SK-N-SH (cell line): ENCODE results near the gene MBNL2. TPM values are rescaled to one million over a fixed set of nuclear protein-coding genes. Genes with fewer than 3 reads are reported as not detected.

ENCODE experiments used
- CTCF ChIA-PET: fragments of 300-600, 350-600 bp; formaldehyde crosslinking; extraction: SDS; loops from one replicate; lab custom pipeline; 2021; lab: Yijun Ruan, JAX
- POLR2A ChIA-PET: fragments of 350-600 bp; sonication (Branson Sonifier 250); formaldehyde crosslinking; extraction: SDS; loops from one replicate; lab custom pipeline; 2020; ENCODE audit warnings: antibody characterized with exemption, inconsistent platforms; lab: Yijun Ruan, JAX
- DNase-seq: peaks from one replicate; pipeline ENCODE4 v3.0.0; 2012
- H2AFZ ChIP-seq: fragments of 200-600 bp; sonication (generic); 2 replicates; pipeline ENCODE4 v1.8.1; 2016; ENCODE audit warnings: antibody characterized with exemption, mild to moderate bottlenecking, low read depth
- H3F3A ChIP-seq: fragments of 200-600 bp; sonication (generic); replicated peaks from 2 replicates; pipeline ENCODE3; 2016; ENCODE audit warnings: antibody characterized with exemption, mild to moderate bottlenecking; ENCODE audit not compliant: insufficient read depth
- H3K27ac ChIP-seq, 2 experiments: fragments of 200-500 bp in 1 of 2; fragments of 200-600 bp in 1 of 2; sonication (Bioruptor generic) in 1 of 2; sonication (generic), shearing (Covaris generic) in 1 of 2; 2 replicates each; pipeline versions ENCODE4 v1.5.1 to v1.6.1; 2014 to 2016; ENCODE audit warnings: low read depth in 2 of 2, inconsistent platforms in 1 of 2, low read length in 1 of 2, mild to moderate bottlenecking in 1 of 2, mixed read lengths in 1 of 2
- H3K27me3 ChIP-seq: fragments of 200-600 bp; sonication (generic), shearing (Covaris generic); 2 replicates; pipeline ENCODE4 v1.6.1; 2016; ENCODE audit warnings: mixed run types; ENCODE audit not compliant: insufficient read depth
- H3K36me3 ChIP-seq, 2 experiments: fragments of 200-500 bp in 1 of 2; fragments of 200-600 bp in 1 of 2; sonication (Bioruptor generic) in 1 of 2; sonication (generic) in 1 of 2; replicated peaks in 1 of 2; 2 replicates each; pipeline versions ENCODE3 to v1.5.1; 2014 to 2016; ENCODE audit warnings: low read length in 1 of 2, mild to moderate bottlenecking in 1 of 2; ENCODE audit not compliant: insufficient read depth in 2 of 2, control insufficient read depth in 1 of 2
- H3K4me1 ChIP-seq, 2 experiments: fragments of 200-500 bp in 1 of 2; fragments of 200-600 bp in 1 of 2; sonication (Bioruptor generic) in 1 of 2; sonication (generic), shearing (Covaris generic) in 1 of 2; 2 replicates each; pipeline versions ENCODE4 v1.5.1 to v1.6.1; 2014 to 2016; ENCODE audit warnings: low read depth in 1 of 2, low read length in 1 of 2, mixed run types in 1 of 2; ENCODE audit not compliant: insufficient read depth in 2 of 2, control insufficient read depth in 1 of 2
- H3K4me2 ChIP-seq: fragments of 200-600 bp; sonication (generic), shearing (Covaris generic); 2 replicates; pipeline ENCODE4 v1.6.1; 2017; ENCODE audit warnings: mixed run types
- H3K4me3 ChIP-seq, 2 experiments: fragments of 200-500 bp in 1 of 2; fragments of 200-600 bp in 1 of 2; sonication (Bioruptor generic) in 1 of 2; sonication (generic), shearing (Covaris generic) in 1 of 2; 2 replicates each; pipeline versions ENCODE4 v1.5.1 to v1.8.1; 2014 to 2016; ENCODE audit warnings: low read depth in 2 of 2, inconsistent platforms in 1 of 2, low read length in 1 of 2, mild to moderate bottlenecking in 1 of 2, mixed read lengths in 1 of 2, moderate library complexity in 1 of 2
- H3K79me2 ChIP-seq: fragments of 200-600 bp; sonication (generic); 2 replicates; pipeline ENCODE4 v1.8.1; 2017; ENCODE audit warnings: mild to moderate bottlenecking; ENCODE audit not compliant: insufficient read depth
- H3K9ac ChIP-seq: fragments of 200-600 bp; sonication (generic); 2 replicates; pipeline ENCODE4 v1.6.1; 2017; ENCODE audit warnings: mixed run types
- H3K9me2 ChIP-seq: fragments of 200-600 bp; sonication (generic); 2 replicates; pipeline ENCODE4 v1.6.1; 2017; ENCODE audit warnings: mixed run types
- H3K9me3 ChIP-seq: fragments of 200-600 bp; sonication (generic); 2 replicates; pipeline ENCODE4 v1.6.1; 2017; ENCODE audit warnings: mixed run types, mild to moderate bottlenecking, moderate library complexity
- H4K20me1 ChIP-seq: fragments of 200-600 bp; sonication (generic); 2 replicates; pipeline ENCODE4 v1.6.1; 2017; ENCODE audit warnings: mild to moderate bottlenecking, mixed run types; ENCODE audit not compliant: insufficient read depth
- FOSL2 ChIP-seq: IDR thresholded peaks from 2 replicates; pipeline ENCODE4 v1.4.0; 2012; ENCODE audit warnings: low read depth, mild to moderate bottlenecking, moderate library complexity, borderline replicate concordance
- FOXM1 ChIP-seq: IDR thresholded peaks from 2 replicates; pipeline ENCODE4 v1.4.0; 2012; ENCODE audit warnings: low read depth, mild to moderate bottlenecking
- GABPA ChIP-seq: IDR thresholded peaks from 2 replicates; pipeline ENCODE4 v1.4.0; 2012; ENCODE audit warnings: low read depth, mild to moderate bottlenecking
- IRF3 ChIP-seq: fragments of 150-350 bp; IDR thresholded peaks from 2 replicates; pipeline ENCODE4 v1.6.1; 2016; ENCODE audit warnings: mild to moderate bottlenecking, low read depth, low read length
- MXI1 ChIP-seq: IDR thresholded peaks from 2 replicates; pipeline ENCODE4 v1.6.1; 2012; ENCODE audit warnings: mild to moderate bottlenecking, low read depth, low read length, improper control_type of control experiment
- NRF1 ChIP-seq: IDR thresholded peaks from 2 replicates; pipeline ENCODE4 v1.6.1; 2012; ENCODE audit warnings: low read depth, mild to moderate bottlenecking, low read length
- REST ChIP-seq: IDR thresholded peaks from 2 replicates; pipeline ENCODE4 v1.6.1; 2012; ENCODE audit warnings: mild to moderate bottlenecking, low read depth, low read length, moderate library complexity
- SIN3A ChIP-seq: IDR thresholded peaks from 2 replicates; pipeline ENCODE4 v1.6.1; 2012; ENCODE audit warnings: low read depth, mild to moderate bottlenecking, low read length, moderate library complexity, borderline replicate concordance
- TAF1 ChIP-seq: IDR thresholded peaks from 2 replicates; pipeline ENCODE4 v1.6.1; 2012; ENCODE audit warnings: low read depth, mild to moderate bottlenecking, low read length, moderate library complexity, borderline replicate concordance
- TEAD4 ChIP-seq: IDR thresholded peaks from 2 replicates; pipeline ENCODE4 v1.4.0; 2012; ENCODE audit warnings: mild to moderate bottlenecking, borderline replicate concordance; ENCODE audit not compliant: insufficient read depth
- WGBS: methylation state at CpG from one replicate; pipeline ENCODE4 v1.1.6; 2017; ENCODE audit warnings: low lambda C conversion rate; 5-methylcytosine and 5-hydroxymethylcytosine counted together
- polyA plus RNA-seq, 3 experiments: library from polyadenylated mRNA; depleted of rRNA; stranded (reverse); fragments of >200 nt; gene quantifications; 2 replicates each; pipeline ENCODE4 v1.2.3, GENCODE V29; 2012

The MBNL2 gene
- polyA plus RNA-seq, 1 of the 3 experiments (the other 2 are of a cell fraction) = 24.5 TPM

GRCh38 chr13:97435794-97436193, 213.7 kb downstream of the MBNL2 start:
- H4K20me1 ChIP-seq = peaks cover 13% of the 10 kb centered on the region; the same call in 1 of the 2 replicates

DNA sequence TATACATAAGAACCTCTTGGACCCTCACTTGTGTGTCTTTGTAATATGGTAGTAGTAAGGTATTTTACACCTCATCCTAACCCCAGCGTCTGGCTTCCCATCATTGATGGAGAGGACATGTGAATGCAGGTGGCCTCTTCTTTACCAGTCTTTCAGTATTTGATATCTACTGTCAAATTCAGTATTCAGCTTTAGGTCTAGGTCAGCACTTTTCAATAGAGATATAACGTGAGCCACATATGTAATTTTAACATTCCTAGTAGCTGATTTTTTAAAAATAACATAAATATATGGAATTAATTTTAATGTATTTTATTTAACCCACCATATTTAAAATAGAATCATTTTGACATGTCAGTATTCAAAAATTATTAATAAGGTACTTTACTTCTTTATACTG, 214.7 kb downstream of the MBNL2 start:
- peaks cover 19 to 23% of the 10 kb centered on the region in 2 experiments for H3K36me3 ChIP-seq
- no peak overlapping the region for H3K27ac ChIP-seq
- no peaks in the 10 kb centered on the region for H3K9me3 ChIP-seq
- peak overlapping the region; percentile 71 for H3K4me2 ChIP-seq
- ChIA-PET POLR2A (no interaction called here), CTCF (no interaction called here)
- H3K4me1 ChIP-seq = peaks cover 16 to 23% of the 10 kb centered on the region in 2 experiments; a peak in 3 of 4 replicates
- WGBS = 93% methylated on average over 2 of the region's 2 CpGs
- H3K79me2 ChIP-seq = peaks cover 72% of the 10 kb centered on the region
- no peak overlapping the region for H2AFZ ChIP-seq
- TF ChIP-seq TAF1 (no peak), IRF3 (no peak), GABPA (no peak), FOSL2 (no peak), FOXM1 (no peak), MXI1 (no peak), SIN3A (no peak), REST (no peak), TEAD4 (no peak), NRF1 (no peak)
- peaks cover 8% of the 10 kb centered on the region for H3F3A ChIP-seq
- peaks cover 13% of the 10 kb centered on the region; the same call in 1 of the 2 replicates for H4K20me1 ChIP-seq
- no peaks in the 10 kb centered on the region for H3K9me2 ChIP-seq
- no peak for DNase-seq
- no peak overlapping the region for H3K9ac ChIP-seq
- H3K4me3 ChIP-seq = peak overlapping the region; percentile 56 to 77; a peak in 2 of 4 replicates
- H3K27me3 ChIP-seq = no peaks in the 10 kb centered on the region

More at GRCh38 chr13:97435794-97436193, 213.7 kb downstream of the MBNL2 start:
- Histone ChIP-seq H3K79me2 (peaks cover 68% of the 10 kb centered on the region), H3K9me3 (no peaks in the 10 kb centered on the region), H3K27ac (peak overlapping the region in 1 of 2 experiments; percentile 34; a peak in 1 of 4 replicates), H2AFZ (no peak overlapping the region), H3K27me3 (no peaks in the 10 kb centered on the region), H3F3A (peaks cover 3% of the 10 kb centered on the region), H3K4me3 (peak overlapping the region; percentile 56 to 77), H3K36me3 (peaks cover 15 to 18% of the 10 kb centered on the region in 2 experiments), H3K4me2 (peak overlapping the region; percentile 71), H3K9ac (peak overlapping the region; percentile 38; the same call in 1 of the 2 replicates), H3K4me1 (peaks cover 19 to 20% of the 10 kb centered on the region in 2 experiments; a peak in 3 of 4 replicates), H3K9me2 (no peaks in the 10 kb centered on the region)
- ChIA-PET CTCF (no interaction called here), POLR2A (no interaction called here)
- no peak for DNase-seq
- 10% methylated on average over 5 of the region's 5 CpGs for WGBS
- TF ChIP-seq IRF3 = no peak
